ES-I3 (cell line): ENCODE data around the gene OR7A5.
"Not testable (repeated sequence)": the region's sequence is repeated elsewhere in the genome, so short reads cannot be mapped to it uniquely, and the experiment has no call there.

Experiments used
- H3K36me3 ChIP-seq: 2 replicates; pipeline ENCODE4 v1.6.1; 2013; ENCODE audit warnings: mild to moderate bottlenecking, low read length, control low read depth, moderate library complexity; ENCODE audit not compliant: insufficient read depth
- H3K4me1 ChIP-seq: 2 replicates; pipeline ENCODE4 v1.6.1; 2013; ENCODE audit warnings: mild to moderate bottlenecking, control low read depth, low read length; ENCODE audit not compliant: insufficient read depth
- H3K9ac ChIP-seq: 2 replicates; pipeline ENCODE4 v1.6.1; 2013; ENCODE audit warnings: low read depth, mild to moderate bottlenecking, low read length, moderate library complexity
- H3K9me3 ChIP-seq: 2 replicates; pipeline ENCODE4 v1.6.1; 2013; ENCODE audit warnings: mild to moderate bottlenecking, low read length, moderate library complexity; ENCODE audit not compliant: control insufficient read depth, insufficient read depth

Gene OR7A5

GRCh38 chr19:14779151-14779550, 55.8 kb downstream of the OR7A5 start:
- Histone ChIP-seq H3K36me3 (no peaks in the 10 kb centered on the region), H3K4me1 (no peaks in the 10 kb centered on the region; the same call in 1 of the 2 replicates), H3K9ac (no peak overlapping the region), H3K9me3 (no peaks in the 10 kb centered on the region)

GRCh38 chr19:14778110-14778845, 56.7 kb downstream of the OR7A5 start, which contains the start of gene ADGRE2:
Gene ADGRE2, minus strand, starts transcription at chr19:14778560. Its CDS starts 1,804 bp downstream, at chr19:14776756.
- not testable (repeated sequence) for H3K36me3 ChIP-seq, H3K4me1 ChIP-seq, H3K9ac ChIP-seq, H3K9me3 ChIP-seq

GRCh38 chr19:14777645-14778044, 57.3 kb downstream of the OR7A5 start:
- H3K36me3 ChIP-seq, H3K4me1 ChIP-seq, H3K9ac ChIP-seq, H3K9me3 ChIP-seq: not testable (repeated sequence)
